ENCODE data around the gene ARGLU1.

The ARGLU1 gene

DNA sequence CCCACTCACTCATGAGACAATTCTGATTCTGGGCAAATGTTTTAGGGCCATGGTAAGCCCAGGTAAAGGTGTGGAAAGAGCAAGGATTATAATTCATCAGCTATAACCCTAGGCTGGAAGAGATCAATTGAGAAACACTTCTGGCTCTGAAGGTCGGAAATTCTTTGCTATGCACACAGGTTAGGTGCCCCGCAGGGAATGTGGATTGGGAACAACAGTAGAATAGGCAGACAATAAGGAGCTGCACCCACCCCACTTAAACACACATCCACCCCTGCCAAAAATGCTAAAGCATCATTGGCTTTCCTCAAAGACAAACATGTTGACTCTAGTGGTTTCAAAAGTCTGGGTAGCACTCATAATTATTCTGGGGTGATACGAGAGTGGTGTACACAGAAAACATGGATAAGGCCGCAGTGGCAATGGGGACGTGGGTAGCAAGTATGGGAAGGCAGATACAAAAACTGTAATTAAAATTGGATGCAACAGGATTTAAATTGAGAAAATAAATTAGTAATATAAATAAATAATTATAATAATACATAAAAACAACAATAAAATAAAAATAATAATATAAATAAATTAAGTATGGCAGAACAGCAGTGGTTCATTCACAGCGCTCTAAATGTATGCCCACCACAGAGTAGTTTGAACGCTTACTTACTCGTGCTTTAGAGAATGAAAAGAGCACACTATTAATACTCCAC lies 41.0 kb downstream of the ARGLU1 start:
- DNase-seq, result no peak

DNA sequence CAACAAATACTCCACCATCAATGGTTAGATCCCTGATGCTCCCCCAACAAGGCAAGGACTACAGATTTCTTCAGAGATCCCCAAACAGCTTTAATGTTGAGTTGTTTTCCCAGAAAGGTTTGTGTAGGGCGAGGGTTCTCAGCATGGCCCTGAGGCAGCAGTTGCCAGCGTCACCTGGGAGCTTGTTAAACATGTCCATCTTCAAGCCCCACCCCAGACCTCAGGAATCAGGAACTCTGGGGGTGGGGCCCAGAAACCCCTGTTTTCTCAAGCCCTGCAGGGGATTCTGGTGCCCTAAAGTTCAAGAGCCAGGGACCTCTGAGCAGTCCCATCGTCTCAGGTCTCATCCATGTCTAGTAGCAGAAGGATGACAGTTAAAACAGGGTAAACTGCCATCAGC lies 42.1 kb downstream of the ARGLU1 start:
- no peak for DNase-seq

GRCh38 chr13:106524108-106524507 lies 43.8 kb downstream of the ARGLU1 start:
- DNase-seq, result no peak

GRCh38 chr13:106523576-106523975 lies 44.4 kb downstream of the ARGLU1 start:
- DNase-seq, result peak in 1 of 51 donors; percentile 20

DNA sequence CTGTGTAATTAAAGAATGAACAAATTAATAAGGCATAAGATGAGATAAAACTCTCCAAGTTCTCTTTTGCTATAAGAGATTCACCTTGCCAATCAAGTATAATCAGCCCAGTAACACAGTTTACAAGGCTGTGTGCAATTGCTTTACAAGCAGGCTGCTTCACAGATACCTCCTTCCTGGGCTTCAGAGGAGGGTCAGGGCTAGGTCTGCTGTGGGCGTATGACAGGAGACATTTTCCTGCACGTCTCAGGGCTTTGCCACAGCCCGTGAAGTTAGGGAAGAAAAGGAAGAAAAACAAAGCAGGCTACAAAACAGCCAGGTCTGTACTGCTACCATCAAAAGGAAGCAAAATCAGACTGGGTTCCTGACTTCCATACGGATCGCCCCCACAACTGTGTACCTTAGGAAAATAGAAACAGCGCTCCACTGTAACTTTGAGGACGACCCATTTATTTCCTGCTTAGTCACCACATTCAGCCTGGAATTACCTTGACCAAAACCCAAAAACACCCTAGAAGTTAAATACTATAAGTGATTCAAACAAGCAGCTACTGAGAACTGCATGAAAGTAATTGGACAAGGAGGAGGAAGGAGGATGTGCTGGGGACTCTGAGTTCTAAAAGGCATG lies 44.9 kb downstream of the ARGLU1 start:
- no peak for DNase-seq

DNA sequence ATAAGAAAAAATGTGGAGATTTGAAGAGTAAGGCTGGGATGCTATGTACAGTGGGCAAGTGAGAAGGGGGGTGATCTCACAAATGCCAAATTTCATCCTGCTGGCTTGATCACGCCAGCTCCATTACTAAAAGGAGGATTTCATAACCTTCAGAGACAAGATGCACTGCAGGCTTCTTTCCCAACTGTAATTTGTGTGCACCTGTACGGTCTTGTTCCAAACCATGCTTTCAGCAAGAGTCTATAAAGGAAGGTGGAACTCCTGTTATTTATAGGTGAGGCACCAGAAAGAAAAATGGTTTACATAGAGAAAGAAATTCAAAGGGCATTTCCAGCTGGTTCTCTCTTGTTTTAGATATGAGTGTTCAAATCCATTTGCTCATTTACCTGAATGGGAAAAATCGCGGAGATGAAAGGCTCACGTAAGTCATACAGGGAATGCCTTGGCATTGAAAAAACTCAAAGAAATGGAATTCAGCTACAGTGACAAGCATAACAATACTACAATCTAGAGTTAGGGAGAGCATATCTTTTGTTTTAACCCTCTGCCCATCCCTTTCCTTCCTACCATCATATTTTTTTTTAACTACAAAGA lies 45.7 kb downstream of the ARGLU1 start:
- DNase-seq, result no peak

- no peak for DNase-seq
Observed at GRCh38 chr13:106521095-106521799, 46.7 kb downstream of the ARGLU1 start.

DNA sequence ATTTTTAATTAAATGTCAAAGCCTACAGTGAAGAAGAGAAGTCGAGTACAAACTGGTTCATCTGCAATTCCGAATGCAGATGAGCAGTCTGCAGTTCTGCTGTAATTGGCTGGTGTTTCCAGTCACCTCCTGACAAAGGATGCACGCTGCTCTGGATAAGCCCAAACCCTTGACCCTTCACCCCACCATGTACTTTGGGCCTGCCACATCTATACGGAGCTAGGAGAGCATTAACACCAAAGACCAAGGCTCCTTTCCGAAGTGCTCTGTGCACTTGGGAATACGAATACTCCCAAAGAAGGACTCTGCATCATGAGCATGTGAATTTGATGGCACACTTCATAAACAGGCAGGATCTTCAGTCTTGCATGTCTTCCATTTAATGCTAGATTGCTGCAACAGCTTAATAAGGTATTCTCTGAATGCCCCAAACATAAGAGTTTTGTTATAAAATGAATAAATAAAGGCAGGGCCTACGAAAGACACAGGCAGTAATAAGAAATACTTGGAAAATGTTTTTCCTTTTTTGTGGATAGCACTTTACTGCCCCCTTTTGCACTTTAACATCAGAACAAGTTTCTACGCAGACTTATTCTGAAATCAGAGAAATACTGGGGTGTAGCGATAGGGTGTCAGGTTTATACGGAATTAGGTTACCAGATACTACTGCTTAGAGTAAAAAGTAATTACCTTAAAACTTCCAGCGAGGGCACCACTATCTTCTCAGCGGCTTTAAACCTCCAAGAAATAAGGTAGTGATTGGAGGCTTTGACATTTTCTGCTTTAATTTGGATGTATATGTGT lies 47.5 kb downstream of the ARGLU1 start:
- peak in 3 of 51 donors; percentile 17 to 74 (median 70) for DNase-seq

- no peak for DNase-seq
Observed at GRCh38 chr13:106518512-106518911, 49.4 kb downstream of the ARGLU1 start.

GRCh38 chr13:106517109-106517847 lies 50.7 kb downstream of the ARGLU1 start:
- DNase-seq, result no peak

DNA sequence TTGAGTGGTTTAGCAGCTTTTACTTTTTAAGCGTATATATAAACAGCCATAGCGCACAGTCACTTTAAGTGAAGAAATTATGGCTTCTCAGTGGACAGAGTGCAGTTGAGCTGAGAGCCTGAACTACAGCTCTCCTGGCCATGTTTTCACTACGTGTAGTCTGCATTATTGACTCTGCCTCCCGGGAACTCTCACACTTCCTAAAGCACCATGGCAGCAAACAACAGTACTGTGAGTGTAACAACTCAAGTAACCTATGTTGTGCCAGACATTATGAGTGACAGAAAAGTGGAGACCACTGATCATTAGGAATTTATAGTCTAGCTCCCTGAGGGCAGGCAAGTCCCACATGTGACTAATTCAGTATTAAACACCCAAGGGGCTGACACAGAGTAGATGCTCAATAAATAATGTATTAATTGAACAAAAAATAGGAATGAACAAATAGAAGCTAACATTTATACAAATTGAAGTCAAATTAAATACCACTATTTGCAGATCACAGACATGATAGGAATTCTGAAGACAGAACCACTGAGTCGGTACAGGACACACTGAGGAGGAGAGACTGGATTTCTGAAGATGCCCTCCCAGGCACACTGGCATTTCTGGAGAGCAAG lies 52.2 kb downstream of the ARGLU1 start:
- no peak for DNase-seq

DNA sequence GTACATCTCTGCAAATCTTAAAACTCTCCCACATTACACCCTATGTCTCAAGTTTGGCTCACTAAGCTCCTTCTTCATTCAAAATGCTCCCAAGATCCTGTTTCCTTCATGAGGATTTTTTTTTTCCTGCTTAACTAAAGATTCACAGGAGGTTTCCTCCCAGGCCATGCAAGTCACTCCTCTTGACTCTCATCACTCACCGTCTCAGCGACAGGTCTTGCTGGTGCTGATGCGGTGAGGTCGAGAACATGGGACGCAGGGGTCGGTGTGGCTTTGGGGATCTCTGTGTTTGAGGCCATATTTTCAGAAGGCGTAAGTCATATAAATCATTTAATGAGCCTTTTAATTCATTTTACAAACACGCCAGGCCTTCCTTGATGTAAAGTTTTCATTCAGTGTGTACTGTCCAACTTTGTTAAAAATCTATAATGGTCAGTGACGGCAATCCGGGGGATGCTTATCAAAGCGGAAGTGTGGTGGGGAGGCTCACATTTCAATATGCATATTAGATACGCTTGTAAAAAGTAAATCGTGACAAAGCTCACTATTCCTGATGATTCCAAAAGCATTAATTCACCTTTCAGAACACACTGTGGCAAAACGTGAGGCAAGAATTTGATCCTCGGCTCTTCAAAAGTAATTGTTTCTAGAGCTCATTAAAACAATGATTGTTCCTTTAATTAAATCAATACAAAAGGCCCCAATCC lies 52.9 kb downstream of the ARGLU1 start:
- DNase-seq, result no peak

DNA sequence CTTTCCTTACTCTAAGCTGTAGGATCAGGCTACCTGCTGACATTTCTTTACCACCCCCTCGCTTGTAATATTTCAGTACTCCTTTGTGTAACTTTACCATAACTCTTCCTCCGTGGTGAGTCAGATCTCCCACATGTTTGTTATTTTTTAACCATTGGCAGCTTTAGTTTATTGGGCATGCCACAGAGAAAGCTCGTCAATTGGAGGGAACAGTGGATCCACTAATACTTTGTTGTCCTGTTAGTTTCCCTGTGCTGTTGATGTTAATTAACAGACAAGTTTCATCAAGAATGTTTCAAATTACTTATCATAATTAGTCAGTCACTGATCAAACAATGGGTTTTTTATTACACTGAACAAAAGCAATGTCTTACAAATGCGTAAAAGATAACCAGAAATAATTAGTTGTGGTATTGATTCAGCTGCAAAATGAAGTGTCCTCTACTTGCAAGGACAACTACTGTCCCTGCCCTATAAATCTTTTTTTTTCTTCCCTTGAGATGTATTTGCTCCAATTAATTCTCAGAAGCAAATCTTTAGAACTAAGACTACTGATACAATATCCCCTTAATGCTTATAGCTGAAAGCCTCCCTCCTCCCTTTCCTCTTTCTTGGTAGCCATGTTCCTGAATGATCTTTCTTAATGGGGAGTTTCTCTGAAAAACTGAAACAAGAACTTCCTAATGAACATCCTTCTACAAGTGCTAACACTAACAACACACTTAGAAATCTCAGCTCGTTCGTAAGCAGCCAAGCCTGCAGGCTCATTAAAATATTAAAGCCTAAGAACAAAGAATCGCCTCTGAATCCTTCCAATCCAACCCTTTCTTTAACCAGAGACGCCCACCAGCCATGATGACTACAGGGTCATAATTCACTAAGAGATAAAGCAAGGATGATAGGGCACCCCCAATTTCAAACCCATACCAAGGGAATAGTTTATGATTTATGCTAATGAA lies 54.6 kb downstream of the ARGLU1 start:
- no peak for DNase-seq

- peak in 13 of 51 donors; percentile 7 to 87 (median 26) for DNase-seq
Observed at GRCh38 chr13:106507560-106508274, 60.2 kb downstream of the ARGLU1 start.

- no peak for DNase-seq
Observed at GRCh38 chr13:106506286-106506685, 61.7 kb downstream of the ARGLU1 start.

DNA sequence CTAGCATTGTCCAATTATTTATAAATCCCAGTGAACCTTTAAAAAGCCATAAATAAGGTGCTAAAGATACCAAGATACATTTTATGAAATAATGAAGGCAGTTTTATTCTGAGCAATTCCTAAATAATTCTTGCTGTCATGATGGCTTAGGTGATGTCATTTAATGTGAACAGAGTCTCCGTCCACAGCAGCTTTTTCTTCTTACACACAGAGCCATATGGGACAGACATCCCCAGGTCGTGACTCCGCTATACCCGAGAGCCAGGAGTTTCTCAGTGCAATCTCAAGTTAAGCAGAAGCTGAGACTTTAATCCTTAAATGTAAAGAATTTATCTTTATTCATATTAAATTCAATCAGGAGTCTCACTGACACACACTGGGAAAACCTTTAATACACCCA lies 62.2 kb downstream of the ARGLU1 start:
- DNase-seq, result no peak

GRCh38 chr13:106505295-106505694 lies 62.6 kb downstream of the ARGLU1 start:
- no peak for DNase-seq
